Stimulated activated CD4-positive, alpha-beta T cell treated with anti-CD3 and anti-CD28 coated beads, Interleukin-15, amount 100 ng/mL, for 24 hours (primary cell): ENCODE results near the gene DENND1B.

Experiments
- DNase-seq: peaks from one replicate; pipeline ENCODE4 v3.0.0-alpha.2; 2020

The DENND1B gene

GRCh38 chr1:197683280-197683679, 92.0 kb downstream of the DENND1B start:
- no peak for DNase-seq

DNA sequence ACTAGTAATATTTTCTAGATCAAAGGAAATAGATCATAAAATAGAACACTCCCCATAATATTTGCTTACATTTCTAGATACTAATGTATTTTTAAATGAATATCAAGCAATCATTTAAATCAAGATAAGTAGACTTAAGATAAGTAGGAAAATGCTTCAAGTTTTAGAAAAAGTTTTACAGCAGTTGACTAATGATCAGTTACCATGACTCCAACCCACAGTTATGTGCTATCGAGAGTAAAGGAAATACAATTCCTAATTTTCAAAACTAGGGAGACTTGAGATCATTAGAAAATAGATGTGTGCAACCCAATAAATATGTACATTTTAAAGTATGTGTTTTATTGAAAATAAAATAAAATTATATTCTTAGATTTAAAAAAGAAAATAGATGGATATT, 95.0 kb downstream of the DENND1B start:
- no peak for DNase-seq

DNA sequence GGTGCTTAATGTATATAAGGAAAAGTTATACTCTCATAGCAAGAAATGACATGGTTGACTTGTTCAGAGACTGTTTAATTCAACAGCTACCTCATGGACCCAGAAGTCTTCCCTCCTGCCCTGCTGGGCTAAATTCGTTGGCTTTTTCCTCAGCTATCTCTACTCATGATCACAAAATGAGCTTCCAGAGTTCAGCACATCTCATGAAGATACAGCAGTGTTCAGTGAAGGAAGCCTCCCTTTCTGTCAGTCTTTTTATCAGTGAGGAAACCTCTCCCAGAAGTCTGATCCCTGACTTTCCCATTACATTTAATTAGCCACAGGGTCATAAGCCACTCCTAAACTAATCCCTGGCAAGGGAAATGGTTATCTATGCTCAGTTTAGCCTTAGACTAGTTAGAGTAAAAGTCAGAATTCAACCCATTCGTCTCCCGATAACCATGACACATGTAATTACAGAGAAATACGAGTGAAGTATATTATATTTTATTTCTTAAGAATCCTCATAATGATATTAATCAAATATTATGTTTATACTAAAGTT, 97.5 kb downstream of the DENND1B start:
- DNase-seq = no peak

DNA sequence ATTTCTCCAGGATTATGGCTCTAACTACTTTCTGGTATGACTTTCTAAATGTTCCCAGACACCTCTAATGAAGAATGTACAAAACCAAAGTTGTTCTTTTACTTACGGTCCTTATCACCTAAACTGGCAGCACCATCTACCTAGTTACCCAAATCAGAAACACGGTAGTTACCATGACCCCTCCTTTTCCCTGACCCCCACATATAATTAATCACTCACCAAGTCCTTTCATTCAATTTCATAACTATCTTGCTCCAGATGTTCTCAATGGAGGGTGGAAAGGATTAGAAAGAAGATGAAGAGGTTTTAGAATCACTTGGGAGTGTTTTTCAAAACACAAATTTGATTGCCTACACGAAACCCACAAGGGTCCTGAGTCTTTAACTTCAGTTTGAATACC, 98.0 kb downstream of the DENND1B start:
- DNase-seq = no peak

- DNase-seq = no peak
Measured at GRCh38 chr1:197675583-197676208, 99.6 kb downstream of the DENND1B start.

DNA sequence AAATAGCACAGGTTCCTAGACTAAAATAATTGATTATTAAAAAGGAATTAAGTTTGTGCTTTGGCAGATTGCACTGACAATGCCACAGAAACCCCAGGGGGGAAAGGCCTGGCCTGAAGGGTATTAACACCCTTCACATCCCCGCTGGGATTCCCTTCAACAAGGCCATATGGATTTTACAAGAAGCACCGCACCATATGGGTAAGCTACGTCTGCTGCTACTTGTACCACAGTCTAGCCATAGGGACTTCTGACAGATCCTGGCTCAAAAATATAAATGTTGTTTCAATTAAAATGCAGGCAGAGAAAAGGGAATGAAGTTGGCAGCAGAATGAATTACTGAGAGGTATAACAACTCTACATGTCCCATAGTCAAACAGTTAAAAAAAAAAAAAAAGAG, 101.0 kb downstream of the DENND1B start:
- no peak for DNase-seq

- no peak for DNase-seq
Measured at GRCh38 chr1:197673292-197673691, 102.0 kb downstream of the DENND1B start.

DNA sequence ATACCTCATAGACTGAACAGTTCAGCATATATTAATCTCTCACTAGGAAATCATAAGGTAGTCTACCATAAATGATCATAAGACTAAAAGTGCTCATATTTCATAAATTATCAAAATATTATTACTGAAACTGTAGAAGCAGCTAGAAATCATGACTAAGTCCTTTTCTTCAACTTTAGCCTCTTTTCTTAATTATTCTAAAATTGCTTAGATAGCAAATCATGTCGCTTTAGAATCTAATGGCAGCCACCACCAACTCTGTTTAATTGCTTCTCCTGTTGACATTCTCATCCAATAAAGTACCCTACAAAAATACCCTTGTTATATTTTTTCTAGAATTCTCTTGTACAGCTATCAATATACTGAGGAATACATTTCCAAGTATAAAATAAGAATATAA, 102.9 kb downstream of the DENND1B start:
- DNase-seq = no peak

DNA sequence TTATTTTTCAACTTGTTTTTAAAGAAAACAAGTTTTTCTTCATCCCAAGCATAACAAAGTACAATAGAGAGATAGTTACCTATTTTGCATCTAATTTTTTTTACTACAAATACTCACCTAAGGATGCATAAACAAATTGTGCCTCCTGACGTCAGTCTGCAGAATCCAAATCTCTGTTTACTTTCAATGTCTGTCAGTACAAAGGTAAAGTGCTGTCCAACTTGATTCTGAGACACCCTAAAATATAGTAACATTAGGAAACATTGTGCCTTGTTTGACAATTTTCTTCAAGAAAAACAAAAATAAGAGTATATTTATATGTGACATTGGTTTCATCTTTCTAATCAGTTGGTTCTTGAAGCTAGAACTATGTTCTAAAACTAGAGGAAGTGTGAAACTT, 103.4 kb downstream of the DENND1B start:
- no peak for DNase-seq

GRCh38 chr1:197671140-197671539, 104.1 kb downstream of the DENND1B start:
- DNase-seq = no peak

DNA sequence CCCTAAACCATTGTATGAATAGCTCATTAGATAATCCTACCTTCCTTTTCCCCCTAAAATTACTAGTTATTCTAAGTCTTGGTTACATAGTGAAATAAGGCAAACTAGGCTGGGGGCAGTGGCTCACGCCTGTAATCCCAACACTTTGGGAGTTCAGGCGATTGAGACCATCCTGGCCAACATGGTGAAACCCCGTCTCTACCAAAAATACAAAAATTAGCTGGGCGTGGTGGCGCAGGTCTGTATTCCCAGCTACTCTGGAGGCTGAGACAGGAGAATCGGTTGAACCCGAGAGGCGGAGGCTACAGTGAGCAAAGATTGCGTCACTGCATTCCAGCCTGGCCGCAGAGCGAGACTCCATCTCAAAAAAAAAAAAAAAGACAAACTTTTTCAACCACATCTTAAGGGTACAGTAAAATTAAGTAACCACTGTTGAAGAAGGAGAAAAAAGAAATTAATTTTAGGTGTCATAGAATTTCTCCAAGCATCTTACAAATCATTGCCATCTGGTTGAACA, 108.5 kb downstream of the DENND1B start:
- no peak for DNase-seq

- DNase-seq = no peak
Measured at GRCh38 chr1:197664391-197664790, 110.9 kb downstream of the DENND1B start.

GRCh38 chr1:197663162-197663953, 111.9 kb downstream of the DENND1B start:
- no peak for DNase-seq

DNA sequence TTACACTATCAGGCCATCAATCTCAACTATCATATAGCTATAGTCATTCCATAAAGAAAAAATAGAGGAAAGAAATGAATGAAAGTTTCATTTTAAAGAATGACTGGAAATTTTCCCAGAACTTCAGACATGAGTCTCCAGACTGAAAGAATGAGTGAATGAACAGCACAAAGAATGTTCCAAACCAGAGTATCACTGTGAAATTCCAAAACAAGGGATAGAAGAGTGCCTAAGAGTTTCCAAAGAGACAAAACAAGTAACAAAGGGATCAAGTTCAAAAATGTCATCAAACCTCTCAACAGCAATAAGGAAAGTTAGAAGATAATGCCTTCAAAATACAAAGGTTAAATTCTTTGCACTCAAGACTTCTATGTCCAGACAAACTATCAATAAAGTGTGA, 114.9 kb downstream of the DENND1B start:
- DNase-seq = no peak

GRCh38 chr1:197659171-197659570, 116.1 kb downstream of the DENND1B start:
- DNase-seq = no peak

GRCh38 chr1:197649188-197649587, 126.1 kb downstream of the DENND1B start:
- no peak for DNase-seq

DNA sequence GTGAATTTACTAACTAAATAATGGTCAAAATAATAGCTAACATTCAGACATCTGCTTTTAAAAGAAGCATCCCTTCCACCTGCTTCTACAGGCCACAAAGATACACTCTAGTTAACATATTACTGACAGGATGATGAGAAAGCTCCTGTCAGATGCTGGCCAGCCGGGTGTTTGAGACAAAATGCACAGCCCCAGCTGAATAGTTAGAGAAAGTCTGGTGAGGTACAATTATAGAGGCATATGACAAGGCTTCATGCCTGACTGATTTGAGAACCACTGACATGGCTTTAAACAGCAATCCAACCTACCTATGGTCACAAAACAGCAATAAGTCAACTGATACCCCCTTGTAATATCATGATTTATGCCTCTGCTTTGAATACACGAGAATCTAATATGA, 137.0 kb downstream of the DENND1B start:
- no peak for DNase-seq

GRCh38 chr1:197637406-197637805, 137.9 kb downstream of the DENND1B start:
- no peak for DNase-seq

DNA sequence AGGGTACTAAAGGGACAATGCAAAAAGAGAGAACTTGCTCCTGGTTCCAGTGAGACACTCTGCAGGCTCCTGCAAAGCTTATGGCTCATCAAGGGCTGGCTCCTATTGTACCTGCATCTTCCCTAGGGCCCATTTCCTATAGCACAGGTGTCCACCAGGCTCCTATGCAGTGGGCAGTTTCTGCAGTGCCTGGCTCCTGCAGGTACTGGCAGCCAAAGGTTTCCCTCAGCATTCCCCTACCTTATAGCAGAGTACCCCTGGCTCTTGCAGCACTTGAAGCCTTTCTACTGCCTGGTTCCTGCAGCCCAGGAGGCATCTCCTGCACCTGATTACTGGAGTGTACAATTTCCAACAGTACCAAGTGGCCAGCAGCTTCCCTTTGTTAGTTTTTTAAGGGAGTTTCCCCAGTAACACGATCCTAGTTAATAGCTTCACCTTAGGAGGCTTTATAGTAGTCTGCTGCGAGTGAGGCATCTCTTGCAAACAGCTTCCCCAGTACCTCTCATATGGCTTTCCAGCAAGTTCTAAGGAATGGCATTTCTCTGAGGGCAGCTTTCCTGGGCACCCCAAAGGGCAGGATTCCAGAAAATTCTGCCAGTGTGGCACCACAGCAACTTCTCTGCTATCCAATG, 141.7 kb downstream of the DENND1B start:
- no peak for DNase-seq

DNA sequence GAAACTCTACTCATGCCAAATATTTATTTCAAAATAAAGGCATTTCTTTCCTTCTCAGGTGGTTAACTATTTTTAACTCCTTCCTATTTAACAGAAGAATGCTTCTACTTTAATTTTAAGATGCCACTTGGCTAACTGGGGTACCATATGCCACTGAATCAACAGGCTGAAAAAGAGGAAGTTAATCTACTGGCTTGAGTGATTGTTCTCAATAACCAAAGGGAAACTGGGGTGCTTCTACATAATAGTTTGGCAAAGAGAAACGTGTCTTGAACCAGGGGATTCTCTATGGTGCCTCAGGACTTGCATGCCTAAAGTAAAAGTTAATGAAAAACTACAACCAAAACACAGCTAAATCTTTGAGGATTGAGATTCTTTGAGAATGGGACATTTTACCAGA, 142.6 kb downstream of the DENND1B start:
- DNase-seq = no peak

DNA sequence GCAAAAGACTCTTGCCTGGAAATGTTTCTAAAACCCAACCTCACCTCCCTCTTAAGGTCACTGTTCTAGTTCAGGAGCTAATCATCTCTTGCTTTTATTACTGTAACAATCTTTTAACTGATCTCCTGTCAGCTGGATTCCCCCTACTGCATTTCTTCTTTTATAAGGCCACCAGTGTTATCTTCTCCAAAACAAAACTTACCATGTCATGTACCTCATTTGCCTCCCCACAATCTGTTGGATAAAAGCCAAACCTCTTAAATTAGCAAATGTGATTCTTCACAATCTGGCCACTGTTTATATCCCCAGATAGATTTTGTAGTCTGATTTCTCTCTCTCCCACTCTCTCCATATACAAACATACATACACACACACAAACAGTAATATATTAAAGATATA, 143.3 kb downstream of the DENND1B start:
- DNase-seq = no peak

- no peak for DNase-seq
Measured at GRCh38 chr1:197622371-197622770, 152.9 kb downstream of the DENND1B start.

DNA sequence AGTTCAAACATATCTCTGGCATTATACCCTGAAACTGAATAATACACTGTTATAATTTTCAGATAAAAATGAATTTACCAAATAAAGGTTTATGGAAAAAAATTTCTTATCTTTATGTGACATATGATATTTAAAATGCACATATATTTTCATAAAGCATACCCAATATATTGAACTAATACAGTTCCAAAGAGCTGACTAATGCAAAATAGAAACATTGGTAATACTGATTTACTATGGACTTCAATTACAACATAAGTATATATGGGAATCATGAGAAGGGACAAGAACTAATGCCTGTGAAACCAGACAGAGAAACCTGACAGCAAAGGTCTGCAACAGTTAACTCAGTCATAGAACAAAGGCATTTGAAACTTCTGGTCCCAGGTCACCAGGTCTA, 153.5 kb downstream of the DENND1B start:
- DNase-seq = no peak

- DNase-seq = no peak
Measured at GRCh38 chr1:197620714-197621163, 154.5 kb downstream of the DENND1B start.
